Stimulated activated CD4-positive, alpha-beta T cell treated with anti-CD3 and anti-CD28 coated beads, Interleukin-4, amount 100 ng/mL, for 24 hours (primary cell): ENCODE measurements around the gene MANSC4.

Experiments
- DNase-seq: peaks from one replicate; pipeline ENCODE4 v3.0.0-alpha.2; 2020

Gene MANSC4

GRCh38 chr12:27797301-27798025 is 17.4 kb upstream of the MANSC4 start:
- no peak for DNase-seq

DNA sequence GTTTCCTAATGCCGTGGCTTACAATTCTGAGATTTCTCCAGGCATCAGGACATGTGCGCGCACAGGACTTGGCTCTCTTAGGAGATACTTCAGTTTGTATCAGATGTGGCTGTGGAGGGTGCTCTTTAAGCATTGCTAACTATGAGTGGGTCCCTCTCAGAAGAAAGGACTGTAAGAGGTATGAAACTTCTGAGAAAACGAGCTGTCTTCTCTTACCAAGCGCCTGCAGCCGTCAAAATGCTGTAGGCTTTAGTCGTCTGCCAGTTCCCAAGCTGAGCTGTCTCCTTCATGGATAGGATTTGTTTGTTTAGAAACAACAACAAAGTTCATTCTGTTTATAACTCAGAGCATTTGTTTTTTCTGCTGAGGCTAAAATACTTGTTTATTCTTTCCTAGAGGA is 16.1 kb upstream of the MANSC4 start:
- DNase-seq = no peak

- DNase-seq = no peak
Measured at GRCh38 chr12:27794818-27795584, 15.0 kb upstream of the MANSC4 start.

GRCh38 chr12:27790179-27790578 is 10.1 kb upstream of the MANSC4 start:
- no peak for DNase-seq

DNA sequence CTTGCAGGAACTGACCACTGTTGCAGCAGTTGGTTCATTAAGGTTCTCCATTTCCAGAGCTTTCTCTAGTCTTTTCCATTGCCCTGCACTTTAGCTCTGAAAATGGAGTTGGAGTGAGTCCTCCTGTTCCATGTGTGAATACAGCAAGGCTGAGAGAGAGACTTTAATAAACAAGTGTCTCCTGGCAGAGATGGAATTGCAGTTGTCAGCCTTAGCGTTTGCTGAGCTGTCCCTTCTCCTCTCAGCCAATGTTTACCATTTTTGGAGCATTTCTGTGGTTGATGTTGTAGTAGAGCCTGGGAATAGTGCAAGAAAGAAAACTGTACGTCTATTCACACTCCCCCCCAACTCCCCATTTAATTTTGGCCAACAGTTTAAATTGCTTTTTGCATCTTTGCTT is 7.5 kb upstream of the MANSC4 start:
- DNase-seq = no peak

- DNase-seq = no peak
Measured at GRCh38 chr12:27785882-27786570, 6.0 kb upstream of the MANSC4 start.

DNA sequence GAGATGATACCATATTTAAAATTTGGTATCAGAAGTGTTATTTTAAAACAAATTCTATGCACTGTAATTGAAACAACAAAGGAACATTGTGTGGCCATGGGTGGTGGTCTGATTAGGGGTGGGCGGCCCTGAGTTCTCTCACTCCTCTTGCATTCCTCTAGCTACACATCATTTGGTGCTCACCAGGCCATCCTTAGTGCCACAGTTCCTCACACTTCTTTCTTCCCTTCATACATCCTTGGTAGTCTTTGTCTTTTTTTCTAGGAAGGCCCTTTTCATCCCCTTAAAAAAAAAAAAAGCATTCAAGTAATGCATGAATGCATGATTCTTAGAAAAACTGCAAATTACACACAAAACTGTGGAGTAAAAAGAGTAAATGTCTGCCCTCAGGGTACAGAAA is 2.4 kb upstream of the MANSC4 start:
- no peak for DNase-seq

GRCh38 chr12:27781680-27782079 is 1.6 kb upstream of the MANSC4 start:
- DNase-seq = no peak

DNA sequence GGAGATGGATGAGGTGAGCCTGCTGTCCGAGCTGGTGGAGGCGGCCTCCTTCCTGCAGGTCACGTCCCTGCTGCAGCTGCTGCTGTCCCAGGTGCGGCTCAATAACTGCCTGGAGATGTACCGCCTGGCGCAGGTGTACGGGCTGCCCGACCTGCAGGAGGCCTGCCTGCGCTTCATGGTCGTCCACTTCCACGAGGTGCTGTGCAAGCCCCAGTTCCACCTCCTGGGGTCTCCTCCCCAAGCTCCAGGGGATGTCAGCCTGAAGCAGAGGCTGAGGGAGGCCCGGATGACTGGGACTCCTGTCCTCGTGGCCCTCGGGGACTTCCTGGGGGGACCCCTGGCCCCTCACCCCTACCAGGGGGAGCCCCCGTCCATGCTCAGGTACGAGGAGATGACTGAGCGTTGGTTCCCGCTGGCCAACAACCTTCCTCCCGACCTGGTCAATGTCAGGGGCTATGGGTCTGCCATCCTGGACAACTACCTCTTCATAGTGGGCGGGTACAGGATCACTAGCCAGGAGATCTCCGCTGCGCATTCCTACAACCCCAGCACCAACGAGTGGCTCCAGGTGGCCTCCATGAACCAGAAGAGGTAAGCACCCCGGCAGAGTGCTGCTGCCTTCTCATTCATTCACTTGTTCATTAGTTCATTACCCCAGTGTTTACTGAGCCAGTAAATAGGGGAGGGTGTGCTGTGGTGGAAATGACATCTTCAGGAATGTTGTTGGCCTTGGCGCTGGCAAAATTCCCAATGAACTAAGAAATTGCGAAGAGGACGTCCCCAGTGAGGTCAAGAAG is 774 bp upstream of the MANSC4 start:
- DNase-seq = peak; percentile 23

DNA sequence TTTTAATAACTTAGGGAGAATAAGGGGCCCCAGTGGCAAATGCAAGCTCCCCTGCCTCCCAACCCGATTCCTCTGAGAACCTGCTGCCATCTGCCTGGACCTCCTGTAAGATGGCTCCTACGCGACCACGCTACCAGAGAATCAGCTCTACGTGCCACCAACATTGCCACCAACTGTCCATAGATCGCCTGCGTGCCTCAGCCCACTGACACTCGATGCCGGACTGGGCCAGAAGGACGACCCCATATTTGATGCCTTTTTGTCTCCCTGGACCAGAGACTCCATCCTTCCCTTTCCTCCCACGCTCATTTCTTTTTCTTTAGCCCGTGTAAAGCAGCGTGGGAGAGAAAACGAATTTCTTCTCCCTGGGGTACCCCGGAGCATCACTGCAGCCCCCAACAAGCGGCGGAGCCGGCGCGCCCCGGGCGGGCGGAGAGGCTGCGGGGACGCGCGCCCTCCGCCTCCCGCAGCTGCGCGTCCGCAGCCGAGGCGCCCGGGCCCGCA is 568 bp downstream of the MANSC4 start:
- peak; percentile 9 for DNase-seq

GRCh38 chr12:27778206-27778605 is 1.8 kb downstream of the MANSC4 start:
- no peak for DNase-seq

- DNase-seq = no peak
Measured at GRCh38 chr12:27777141-27777540, 2.9 kb downstream of the MANSC4 start.

- DNase-seq = no peak
Measured at GRCh38 chr12:27772328-27773049, 7.5 kb downstream of the MANSC4 start.

- no peak for DNase-seq
Measured at GRCh38 chr12:27771481-27772327, 8.3 kb downstream of the MANSC4 start.

GRCh38 chr12:27769142-27769673 is 10.8 kb downstream of the MANSC4 start:
- no peak for DNase-seq

GRCh38 chr12:27766587-27766986 is 13.4 kb downstream of the MANSC4 start:
- DNase-seq = no peak

DNA sequence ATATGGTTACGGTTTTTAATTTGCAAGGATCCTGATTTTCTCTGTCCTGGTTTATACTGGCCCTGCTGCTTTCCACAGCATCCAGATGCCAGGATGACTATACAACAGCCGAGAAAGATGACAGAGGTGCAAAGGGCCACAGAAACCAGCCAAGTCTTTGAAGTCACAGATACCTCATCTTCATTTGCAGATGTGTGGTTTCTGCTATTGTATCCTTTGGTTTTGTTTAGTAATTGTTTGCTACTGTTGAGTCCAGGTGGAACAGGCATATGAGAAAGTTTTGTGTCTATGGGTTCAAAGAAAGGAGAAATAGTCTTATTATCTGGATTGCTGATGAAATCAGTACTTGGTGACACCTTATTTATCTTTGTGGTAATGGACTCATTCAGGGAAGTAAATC is 17.3 kb downstream of the MANSC4 start:
- no peak for DNase-seq

DNA sequence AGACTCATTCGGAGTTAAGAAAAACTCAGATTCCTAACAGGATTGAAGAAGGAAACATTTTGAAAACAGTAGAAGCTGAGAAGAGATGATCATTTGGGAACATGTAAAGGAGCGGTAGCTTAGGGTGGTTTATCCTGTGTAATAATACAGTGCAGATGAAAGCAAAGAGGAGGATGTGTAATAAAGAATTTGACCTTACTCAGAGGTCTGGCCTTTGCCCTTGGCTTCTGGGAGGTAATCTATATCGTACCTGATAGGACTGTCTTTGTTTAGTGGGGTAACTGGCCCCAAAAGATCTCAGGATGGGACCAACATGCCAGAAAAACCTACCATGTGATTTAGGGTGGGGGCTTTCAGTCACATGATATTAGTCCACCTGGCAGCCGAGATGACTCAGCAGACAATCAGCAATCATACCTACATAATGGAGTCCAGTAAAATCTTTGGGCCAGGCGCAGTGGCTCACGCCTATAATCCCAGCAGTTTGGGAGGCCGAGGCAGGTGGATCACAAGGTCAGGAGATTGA is 23.3 kb downstream of the MANSC4 start:
- DNase-seq = no peak

- no peak for DNase-seq
Measured at GRCh38 chr12:27754795-27755194, 25.2 kb downstream of the MANSC4 start.

DNA sequence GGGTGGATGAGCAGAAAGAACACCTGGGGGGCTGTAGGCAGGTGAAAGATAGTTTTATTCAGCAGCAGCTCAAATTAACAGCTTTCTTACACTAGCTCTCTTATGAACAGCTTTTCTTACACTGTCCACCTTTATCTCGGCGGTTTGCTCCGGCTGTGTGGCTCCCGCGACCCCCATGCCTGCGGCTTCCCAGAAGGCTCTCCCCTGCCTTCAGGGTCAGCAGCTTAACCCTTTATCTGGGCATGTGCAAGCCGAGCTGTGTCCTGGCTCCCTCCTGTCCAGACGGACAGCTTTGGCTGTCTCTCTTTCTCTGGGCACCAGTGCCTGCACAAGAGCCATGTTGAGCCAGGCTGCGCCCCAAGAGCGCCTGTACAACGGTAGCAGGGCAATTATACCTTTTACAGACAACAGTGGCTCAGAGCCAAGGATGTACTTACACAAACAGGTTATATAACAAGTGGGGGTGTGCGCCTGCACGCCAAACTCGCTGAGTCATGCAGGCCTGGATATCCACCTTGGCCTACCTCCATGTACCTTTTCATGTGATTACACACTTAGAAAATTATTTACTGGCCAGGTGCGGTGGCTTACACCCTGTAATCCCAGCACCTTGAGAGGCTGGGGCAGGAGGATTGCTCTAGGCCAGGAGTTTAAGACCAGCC is 28.5 kb downstream of the MANSC4 start:
- no peak for DNase-seq
